Duodenal mucosa (tissue), 2 donors: Measurements from ENCODE around the gene SLC35E3.
"Not testable (repeated sequence)": the region's sequence is repeated elsewhere in the genome, so short reads cannot be mapped to it uniquely, and the experiment has no call there.

Source experiments
- H3K27ac ChIP-seq: one replicate; pipeline ENCODE4 v1.7.0; 2013; ENCODE audit warnings: low read depth, low read length
- H3K27me3 ChIP-seq, 2 donors: one replicate each; pipeline ENCODE4 v1.7.0; 2013; ENCODE audit warnings: low read length in 2 of 2, control low read depth in 1 of 2; ENCODE audit not compliant: insufficient read depth in 2 of 2, control insufficient read depth in 1 of 2
- H3K36me3 ChIP-seq, 2 donors: one replicate each; pipeline ENCODE4 v1.7.0; 2013; ENCODE audit warnings: low read length in 2 of 2, control low read depth in 1 of 2; ENCODE audit not compliant: insufficient read depth in 2 of 2, control insufficient read depth in 1 of 2
- H3K4me1 ChIP-seq, 2 donors: one replicate each; pipeline ENCODE4 v1.7.0; 2013; ENCODE audit warnings: low read length in 2 of 2, control low read depth in 1 of 2; ENCODE audit not compliant: insufficient read depth in 2 of 2, control insufficient read depth in 1 of 2
- H3K4me3 ChIP-seq, 2 donors: one replicate each; pipeline ENCODE4 v1.7.0; 2013; ENCODE audit warnings: low read length in 2 of 2, low read depth in 1 of 2
- H3K9ac ChIP-seq, 2 donors: one replicate each; pipeline ENCODE4 v1.7.0; 2013; ENCODE audit warnings: low read length in 2 of 2, low read depth in 1 of 2
- H3K9me3 ChIP-seq, 2 donors: one replicate each; pipeline ENCODE4 v1.7.0; 2013; ENCODE audit warnings: low read length in 2 of 2, control low read depth in 1 of 2; ENCODE audit not compliant: control insufficient read depth in 1 of 2

SLC35E3 gene

DNA sequence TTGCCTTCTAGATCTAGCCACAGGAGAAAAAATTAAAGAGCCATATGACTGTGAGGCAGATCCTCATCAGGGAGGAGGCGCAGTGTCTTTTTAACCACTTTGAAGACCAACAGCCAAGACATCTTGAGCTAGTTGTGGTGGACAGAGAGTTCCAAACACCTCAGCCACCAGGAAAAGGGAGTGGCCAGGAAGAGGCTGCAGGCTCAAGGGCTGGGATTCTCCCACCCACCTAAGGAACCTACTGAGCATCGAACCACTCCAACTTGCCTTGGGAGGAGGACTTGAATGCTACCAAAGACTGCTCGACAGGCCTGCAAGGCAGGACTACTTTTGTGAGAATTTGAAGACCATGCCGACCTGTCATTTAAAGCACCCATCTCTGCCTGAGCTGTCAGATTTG is 47.5 kb downstream of the SLC35E3 start:
- Histone ChIP-seq H3K27ac (no peak overlapping the region), H3K27me3 (no peaks in the 10 kb centered on the region), H3K9ac (no peak overlapping the region), H3K4me3 (no peak overlapping the region), H3K9me3 (no peaks in the 10 kb centered on the region), H3K36me3 (no peaks in the 10 kb centered on the region), H3K4me1 (no peaks in the 10 kb centered on the region)

DNA sequence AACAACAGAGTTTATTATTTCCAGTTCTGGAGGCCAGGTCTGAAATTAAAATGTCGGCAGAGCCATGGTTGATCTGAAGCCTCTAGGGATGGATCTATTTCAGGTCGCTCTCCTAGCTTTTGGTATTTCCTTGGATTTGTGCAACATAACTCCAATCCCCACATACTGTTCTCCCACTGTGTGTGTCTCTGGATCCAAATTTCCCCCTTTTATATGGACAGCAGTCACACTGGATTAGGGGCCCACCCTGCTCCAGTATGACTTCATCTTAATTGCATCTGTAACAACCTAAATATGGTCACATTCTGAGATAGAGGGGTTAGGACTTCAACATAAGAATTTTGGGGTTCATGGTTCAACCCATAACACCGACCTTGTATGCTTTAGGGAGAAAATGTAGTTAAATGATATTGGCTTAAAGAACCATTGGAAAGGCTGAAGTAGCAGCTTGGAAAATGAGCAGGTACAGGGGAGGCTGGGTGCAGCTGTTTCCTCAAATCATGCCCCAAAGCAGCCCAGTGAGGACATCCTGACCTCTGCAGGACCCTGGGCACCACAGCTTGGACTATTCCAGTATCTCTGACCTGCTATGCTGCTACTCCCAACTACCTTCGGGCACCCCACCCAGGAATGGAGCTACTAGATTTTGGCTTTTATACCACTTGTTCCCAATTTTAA is 48.1 kb downstream of the SLC35E3 start:
- Histone ChIP-seq H3K9me3 (no peaks in the 10 kb centered on the region), H3K4me1 (no peaks in the 10 kb centered on the region), H3K36me3 (no peaks in the 10 kb centered on the region), H3K4me3 (no peak overlapping the region), H3K27ac (no peak overlapping the region), H3K9ac (no peak overlapping the region), H3K27me3 (no peaks in the 10 kb centered on the region)

- H3K4me1 ChIP-seq, result no peaks in the 10 kb centered on the region
- H3K9ac ChIP-seq, result no peak overlapping the region
- H3K9me3 ChIP-seq, result no peaks in the 10 kb centered on the region
- H3K4me3 ChIP-seq, result no peak overlapping the region
- H3K27me3 ChIP-seq, result no peaks in the 10 kb centered on the region
- no peaks in the 10 kb centered on the region for H3K36me3 ChIP-seq
- H3K27ac ChIP-seq, result no peak overlapping the region
Observed at GRCh38 chr12:68794653-68795251, 48.8 kb downstream of the SLC35E3 start.

DNA sequence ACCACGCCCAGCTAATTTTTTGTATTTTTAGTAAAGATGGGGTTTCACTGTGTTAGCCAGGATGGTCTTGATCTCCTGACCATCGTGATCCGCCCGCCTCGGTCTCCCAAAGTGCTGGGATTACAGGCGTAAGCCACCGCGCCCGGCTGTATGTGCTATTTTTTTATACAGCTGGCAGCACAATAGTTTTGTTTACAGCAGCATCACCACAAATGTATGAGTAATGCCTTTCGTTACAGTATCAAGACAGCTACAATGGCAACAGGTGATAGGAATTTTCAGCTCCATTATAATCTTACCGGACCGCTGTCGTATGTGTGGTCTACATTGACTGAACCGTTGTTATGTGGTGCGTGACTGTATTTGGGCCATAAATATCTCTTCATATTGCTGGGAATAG is 50.4 kb downstream of the SLC35E3 start:
- Histone ChIP-seq H3K9me3 (no peaks in the 10 kb centered on the region), H3K4me1 (no peaks in the 10 kb centered on the region), H3K27ac (no peak overlapping the region), H3K4me3 (no peak overlapping the region), H3K9ac (no peak overlapping the region), H3K27me3 (no peaks in the 10 kb centered on the region), H3K36me3 (no peaks in the 10 kb centered on the region)

GRCh38 chr12:68798882-68799234 is 52.9 kb downstream of the SLC35E3 start:
- no peaks in the 10 kb centered on the region for H3K9me3 ChIP-seq
- no peak overlapping the region for H3K4me3 ChIP-seq
- H3K36me3 ChIP-seq, result no peaks in the 10 kb centered on the region
- H3K9ac ChIP-seq, result no peak overlapping the region
- no peak overlapping the region for H3K27ac ChIP-seq
- no peaks in the 10 kb centered on the region for H3K4me1 ChIP-seq
- no peaks in the 10 kb centered on the region for H3K27me3 ChIP-seq

GRCh38 chr12:68800294-68800693 is 54.3 kb downstream of the SLC35E3 start:
- H3K4me3 ChIP-seq, result no peak overlapping the region
- H3K27me3 ChIP-seq, result no peaks in the 10 kb centered on the region
- no peak overlapping the region for H3K9ac ChIP-seq
- H3K36me3 ChIP-seq, result no peaks in the 10 kb centered on the region
- H3K4me1 ChIP-seq, result peaks cover 9% of the 10 kb centered on the region in 2 donors
- H3K27ac ChIP-seq, result no peak overlapping the region
- no peaks in the 10 kb centered on the region for H3K9me3 ChIP-seq

DNA sequence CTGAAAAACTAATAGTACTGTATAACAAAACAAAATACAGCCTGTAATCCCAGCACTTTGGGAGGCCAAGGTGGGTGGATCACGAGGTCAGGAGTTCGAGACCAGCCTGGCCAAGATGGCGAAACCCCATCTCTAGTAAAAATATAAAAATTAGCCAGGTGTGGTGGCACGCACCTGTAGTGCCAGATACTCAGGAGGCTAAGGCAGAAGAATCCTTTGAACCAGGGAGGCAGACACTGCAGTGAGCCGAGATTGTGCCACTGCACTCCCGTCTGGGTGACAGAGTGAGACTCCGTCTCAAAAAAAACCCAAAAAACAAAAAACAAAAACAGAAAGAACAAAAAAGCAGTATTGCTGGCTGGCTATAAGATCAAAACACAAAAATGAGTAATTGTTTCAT is 55.1 kb downstream of the SLC35E3 start:
- not testable (repeated sequence) for H3K9me3 ChIP-seq, H3K36me3 ChIP-seq, H3K4me1 ChIP-seq, H3K27me3 ChIP-seq, H3K9ac ChIP-seq, H3K4me3 ChIP-seq, H3K27ac ChIP-seq

GRCh38 chr12:68802372-68802745 is 56.4 kb downstream of the SLC35E3 start:
- H3K4me3 ChIP-seq, H3K9me3 ChIP-seq, H3K36me3 ChIP-seq, H3K9ac ChIP-seq, H3K27ac ChIP-seq, H3K27me3 ChIP-seq: not testable (repeated sequence)
- peaks cover 9 to 13% of the 10 kb centered on the region in 2 donors for H3K4me1 ChIP-seq

GRCh38 chr12:68802911-68803651 is 57.1 kb downstream of the SLC35E3 start:
- H3K4me1 ChIP-seq, result peaks cover 9 to 13% of the 10 kb centered on the region in 2 donors
- not testable (repeated sequence) for H3K4me3 ChIP-seq, H3K9me3 ChIP-seq, H3K27me3 ChIP-seq, H3K9ac ChIP-seq, H3K36me3 ChIP-seq, H3K27ac ChIP-seq

DNA sequence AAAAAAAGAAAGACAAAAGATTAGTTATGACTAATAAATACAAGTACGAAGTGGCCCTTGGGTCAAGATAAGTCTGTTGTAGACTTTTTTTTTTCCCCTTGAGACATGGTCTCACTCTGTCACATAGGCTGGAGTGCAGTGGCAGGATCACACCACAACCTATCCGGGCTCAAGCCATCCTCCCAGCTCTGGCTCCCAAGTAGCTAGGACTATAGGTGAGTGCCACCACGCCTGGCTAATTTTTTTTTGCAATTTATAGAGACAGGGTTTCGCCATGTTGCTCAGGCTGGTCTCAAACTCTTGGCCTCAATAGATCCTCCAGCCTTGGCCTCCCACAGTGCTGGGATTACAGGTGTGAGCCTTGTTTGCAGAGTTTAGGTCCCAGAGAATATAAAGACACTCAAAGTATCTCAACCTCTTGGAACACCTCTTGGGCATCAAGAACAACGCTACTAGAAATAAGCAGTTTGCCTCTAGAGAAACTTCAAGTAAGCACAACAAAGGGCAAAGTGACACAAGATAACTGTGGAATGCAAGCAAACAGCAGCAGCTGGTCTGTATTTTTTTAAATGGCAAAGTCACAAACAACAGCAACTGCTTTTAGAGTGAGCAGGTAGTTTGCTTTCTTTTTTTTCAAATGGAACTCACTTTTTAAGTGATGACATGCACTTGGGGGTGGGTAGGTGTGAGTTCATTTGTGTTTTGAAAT is 58.1 kb downstream of the SLC35E3 start:
- Histone ChIP-seq H3K36me3 (no peaks in the 10 kb centered on the region), H3K27ac (no peak overlapping the region), H3K4me3 (peak overlapping the region in 1 of 2 donors; percentile 16), H3K4me1 (peaks cover 9 to 13% of the 10 kb centered on the region in 2 donors), H3K9ac (no peak overlapping the region), H3K9me3 (no peaks in the 10 kb centered on the region), H3K27me3 (no peaks in the 10 kb centered on the region)
